GM12892 (cell line): ENCODE data around the gene ATG101.

ENCODE experiments used
- DNase-seq: peaks from one replicate; pipeline ENCODE4 v3.0.0; 2011; ENCODE audit not compliant: insufficient read length
- FAIRE-seq: peaks from 2 replicates; lab custom pipeline; 2011; peaks lifted over from hg19 to GRCh38; lab: Jason Lieb, UNC
- POLR2A ChIP-seq: IDR thresholded peaks from 2 replicates; pipeline ENCODE4 v1.6.1; 2011; ENCODE audit warnings: low read depth, low read length, control low read depth
- POLR2AphosphoS5 ChIP-seq: IDR thresholded peaks from 2 replicates; pipeline ENCODE4 v1.6.1; 2011; ENCODE audit warnings: low read depth, low read length, control low read depth
- TAF1 ChIP-seq: IDR thresholded peaks from 2 replicates; pipeline ENCODE4 v1.6.1; 2011; ENCODE audit warnings: low read depth, mild to moderate bottlenecking, control low read depth, low read length, borderline replicate concordance

ATG101 gene

GRCh38 chr12:52060498-52061177, 9.1 kb upstream of the ATG101 start:
- DNase-seq = no peak
- TF ChIP-seq TAF1 (no peak), POLR2AphosphoS5 (no peak), POLR2A (no peak)
- no peak for FAIRE-seq

- FAIRE-seq (no peak), DNase-seq (no peak)
- TF ChIP-seq TAF1 (no peak), POLR2A (no peak), POLR2AphosphoS5 (no peak)
These were observed 8.2 kb upstream of the ATG101 start for GRCh38 chr12:52061470-52062166.

GRCh38 chr12:52062167-52063081, 7.4 kb upstream of the ATG101 start:
- TF ChIP-seq TAF1 = no peak
- TF ChIP-seq POLR2A = no peak
- TF ChIP-seq POLR2AphosphoS5 = no peak
- no peak for DNase-seq
- FAIRE-seq = no peak

GRCh38 chr12:52063082-52063924, 6.5 kb upstream of the ATG101 start:
- no peak for TF ChIP-seq POLR2AphosphoS5
- no peak for TF ChIP-seq POLR2A
- no peak for TF ChIP-seq TAF1
- no peak for FAIRE-seq

GRCh38 chr12:52063981-52064649, 5.7 kb upstream of the ATG101 start:
- no peak for TF ChIP-seq TAF1
- TF ChIP-seq POLR2AphosphoS5 = no peak
- no peak for TF ChIP-seq POLR2A
- FAIRE-seq (no peak), DNase-seq (no peak)

More at GRCh38 chr12:52063082-52063924, 6.5 kb upstream of the ATG101 start:
- DNase-seq = no peak

- FAIRE-seq = no peak
- TF ChIP-seq TAF1 (no peak), POLR2A (no peak), POLR2AphosphoS5 (no peak)
- no peak for DNase-seq
These were observed 3.3 kb upstream of the ATG101 start for GRCh38 chr12:52066346-52067080.

GRCh38 chr12:52067081-52067374, 2.8 kb upstream of the ATG101 start:
- FAIRE-seq (no peak), DNase-seq (no peak)
- TF ChIP-seq TAF1 (no peak), POLR2AphosphoS5 (no peak), POLR2A (no peak)

GRCh38 chr12:52070185-52070925, 577 bp downstream of the ATG101 start:
- FAIRE-seq (no peak), DNase-seq (no peak)
- TF ChIP-seq POLR2AphosphoS5 = no peak
